K562 treated with DMSO at 1 percent for 12 hours (cell line): Measurements from ENCODE around the gene ST6GALNAC1. TPM values are rescaled to one million over a fixed set of nuclear protein-coding genes. Genes with fewer than 3 reads are reported as not detected.

Source experiments
- total RNA-seq: library from RNA; unstranded; fragments of 300-600 nt; gene quantifications from 2 replicates; pipeline ENCODE4 v1.2.3, GENCODE V29; 2022; ENCODE audit not compliant: insufficient read depth

ST6GALNAC1 gene
- 24.2 and 28.9 TPM in 2 replicates for total RNA-seq

GRCh38 chr17:76643553-76644148 lies at the start of gene ST6GALNAC1:
Gene ST6GALNAC1 (minus strand): TSS chr17:76643757. CDS start chr17:76643638, 119 bp downstream.

GRCh38 chr17:76585649-76586593 lies 57.6 kb downstream of the ST6GALNAC1 start, which contains the start of gene ST6GALNAC2:
Gene ST6GALNAC2 (minus strand): TSS chr17:76585860. CDS start chr17:76585808, 52 bp downstream.

Other genes with a start within 250 kb of the ST6GALNAC1 start
- 19.3 and 36.3 TPM in 2 replicates for gene UBE2O, start 190.6 kb downstream of the ST6GALNAC1 start, total RNA-seq
- gene AANAT, start 176.2 kb downstream of the ST6GALNAC1 start, total RNA-seq = not detected in 2 replicates
- gene RHBDF2, start 142.3 kb downstream of the ST6GALNAC1 start, total RNA-seq = 0.65 and 0.97 TPM in 2 replicates
- 0.40 TPM in 1 of 2 replicates, not detected in the other for gene CYGB, start 106.0 kb downstream of the ST6GALNAC1 start, total RNA-seq
- not detected in 2 replicates for gene PRCD, start 103.7 kb downstream of the ST6GALNAC1 start, total RNA-seq
- not detected in 2 replicates for gene ST6GALNAC2, start 57.9 kb downstream of the ST6GALNAC1 start, total RNA-seq
- gene MXRA7, start 67.2 kb upstream of the ST6GALNAC1 start, total RNA-seq = 11.1 and 14.7 TPM in 2 replicates
- 36.3 and 53.7 TPM in 2 replicates for gene JMJD6, start 82.8 kb upstream of the ST6GALNAC1 start, total RNA-seq
- 66.5 and 71.4 TPM in 2 replicates for gene METTL23, start 83.1 kb upstream of the ST6GALNAC1 start, total RNA-seq
- gene SRSF2, start 93.6 kb upstream of the ST6GALNAC1 start, total RNA-seq = 297 and 419 TPM in 2 replicates
- 13.4 and 37.2 TPM in 2 replicates for gene MFSD11, start 94.4 kb upstream of the ST6GALNAC1 start, total RNA-seq
- not detected in 2 replicates for gene MGAT5B, start 224.6 kb upstream of the ST6GALNAC1 start, total RNA-seq